ENCODE measurements around the gene WDR81. TPM values are rescaled to one million over a fixed set of nuclear protein-coding genes. Genes with fewer than 3 reads are reported as not detected.

WDR81 gene
- total RNA-seq: 10 to 100 TPM; 13.4 to 17.9 TPM
- 8.0 TPM for polyA plus RNA-seq (2013, experiment 1 of 2)
- polyA plus RNA-seq (2013, experiment 2 of 2): 6.0 TPM
- long read RNA-seq, experiment 1, partial matches to known transcripts: 1 of 6 reads
- long read RNA-seq, experiment 1, other reads (novel, unspliced or antisense): 5 of 6 reads
- long read RNA-seq, experiment 2, full-length matches to known transcripts: 12 of 22 reads
- long read RNA-seq, experiment 2, partial matches to known transcripts: 7 of 22 reads
- long read RNA-seq, experiment 2, other reads (novel, unspliced or antisense): 3 of 22 reads
- long read RNA-seq, experiment 3, full-length matches to known transcripts: 3 of 18 reads
- long read RNA-seq, experiment 3, partial matches to known transcripts: 7 of 18 reads
- long read RNA-seq, experiment 3, other reads (novel, unspliced or antisense): 8 of 18 reads
- long read RNA-seq, experiment 4: 0 reads

DNA sequence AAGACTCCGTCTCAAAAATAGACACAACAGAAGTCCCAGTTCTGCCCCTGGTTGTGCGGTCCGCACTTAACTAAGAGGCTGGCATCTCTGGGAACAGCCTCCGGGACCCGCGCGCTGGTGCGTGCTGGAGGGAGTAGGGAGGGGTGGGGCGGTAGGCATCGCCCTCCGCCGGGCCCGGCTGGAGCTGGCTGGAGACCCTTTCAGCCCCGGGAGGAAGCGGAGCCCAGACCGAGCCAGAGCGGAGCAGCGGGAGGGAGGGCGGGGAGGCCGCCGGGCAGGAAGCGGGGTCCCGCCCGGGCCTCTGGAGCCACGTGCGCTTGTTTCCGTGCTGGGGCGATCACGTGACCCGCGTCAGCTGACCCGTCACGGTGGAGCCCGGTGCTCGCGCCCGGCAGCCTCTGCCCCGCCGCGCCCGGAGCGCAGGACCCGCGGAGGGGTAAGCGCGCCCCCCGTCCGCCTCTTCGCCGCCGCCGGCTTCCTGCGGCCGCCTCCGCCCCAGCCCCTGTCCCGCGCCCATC is at the start of gene WDR81:
Gene WDR81, plus strand, starts transcription at position 354 of the 518 bp plus-strand sequence. CDS start 256 bp downstream, outside the sequence.
- H3K27ac Mint-ChIP-seq: no peak within 1 kb of the TSS
- TF ChIP-seq, protein P1, sequence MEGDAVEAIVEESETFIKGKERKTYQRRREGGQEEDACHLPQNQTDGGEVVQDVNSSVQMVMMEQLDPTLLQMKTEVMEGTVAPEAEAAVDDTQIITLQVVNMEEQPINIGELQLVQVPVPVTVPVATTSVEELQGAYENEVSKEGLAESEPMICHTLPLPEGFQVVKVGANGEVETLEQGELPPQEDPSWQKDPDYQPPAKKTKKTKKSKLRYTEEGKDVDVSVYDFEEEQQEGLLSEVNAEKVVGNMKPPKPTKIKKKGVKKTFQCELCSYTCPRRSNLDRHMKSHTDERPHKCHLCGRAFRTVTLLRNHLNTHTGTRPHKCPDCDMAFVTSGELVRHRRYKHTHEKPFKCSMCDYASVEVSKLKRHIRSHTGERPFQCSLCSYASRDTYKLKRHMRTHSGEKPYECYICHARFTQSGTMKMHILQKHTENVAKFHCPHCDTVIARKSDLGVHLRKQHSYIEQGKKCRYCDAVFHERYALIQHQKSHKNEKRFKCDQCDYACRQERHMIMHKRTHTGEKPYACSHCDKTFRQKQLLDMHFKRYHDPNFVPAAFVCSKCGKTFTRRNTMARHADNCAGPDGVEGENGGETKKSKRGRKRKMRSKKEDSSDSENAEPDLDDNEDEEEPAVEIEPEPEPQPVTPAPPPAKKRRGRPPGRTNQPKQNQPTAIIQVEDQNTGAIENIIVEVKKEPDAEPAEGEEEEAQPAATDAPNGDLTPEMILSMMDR (conservative IDR thresholded peaks at IDR 0.05): no peak
- WGBS, 2 experiments (ENCODE audit: insufficient coverage in 1 of 2, insufficient read length in 1 of 2): 1 to 10% methylated on average over 6 to 57 of the region's 57 CpGs
- peaks cover 9% of the 10 kb centered on the region for H3K36me3 Mint-ChIP-seq (ENCODE audit: low read depth)
- no peaks in the 10 kb centered on the region for H3K4me1 Mint-ChIP-seq
- H3K4me3 Mint-ChIP-seq: peak within 1 kb of the TSS; percentile 52
- no peaks in the 10 kb centered on the region for H3K4me1 ChIP-seq (ENCODE audit: control insufficient read depth, insufficient read depth, low read length)
- H3K36me3 ChIP-seq (ENCODE audit: control insufficient read depth, insufficient read depth, low read length): no peaks in the 10 kb centered on the region
- H3K27ac ChIP-seq (ENCODE audit: low read depth, low read length): no peak within 1 kb of the TSS
- H3K27me3 Mint-ChIP-seq (ENCODE audit: insufficient read depth): no peaks in the 10 kb centered on the region
- no peaks in the 10 kb centered on the region for H3K9me3 Mint-ChIP-seq
- H3K9ac ChIP-seq (ENCODE audit: extremely low read depth, low read length, poor library complexity, severe bottlenecking): peak within 1 kb of the TSS; percentile 15
- no peaks in the 10 kb centered on the region for H3K27me3 ChIP-seq (ENCODE audit: control insufficient read depth, insufficient read depth, low read length, poor library complexity, severe bottlenecking)
- H3K9me3 ChIP-seq (ENCODE audit: control insufficient read depth, low read length): no peaks in the 10 kb centered on the region
- peak within 1 kb of the TSS; percentile 67 for H3K4me3 ChIP-seq (ENCODE audit: low read length)
- DNase-seq: peak; percentile 97

DNA sequence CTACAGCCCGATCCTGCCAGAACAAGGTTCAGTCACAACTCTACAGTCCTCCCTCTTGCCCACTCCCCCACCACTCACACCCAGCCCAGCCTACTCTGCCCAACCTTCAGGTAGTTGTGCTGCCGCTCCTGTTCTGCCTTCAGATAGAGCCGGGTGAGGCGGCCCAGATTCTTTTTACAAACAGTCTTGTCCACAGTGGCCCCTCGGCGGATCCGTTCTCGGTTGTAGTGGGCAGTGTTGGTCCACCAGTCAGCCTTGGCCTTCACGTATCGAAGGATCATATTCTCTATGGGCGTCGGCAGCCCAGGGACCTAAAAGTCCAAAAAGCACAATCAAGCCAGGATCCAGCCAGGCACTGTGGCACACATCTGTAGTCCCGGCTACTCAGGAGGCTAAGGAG is 48.1 kb upstream of the WDR81 start:
- no peaks in the 10 kb centered on the region for H3K9me3 ChIP-seq (ENCODE audit: control insufficient read depth, low read length)
- H3K9ac ChIP-seq (ENCODE audit: extremely low read depth, low read length, poor library complexity, severe bottlenecking): no peak overlapping the region
- DNase-seq: no peak
- Mint-ChIP-seq H3K4me3 (no peak overlapping the region), H3K4me1 (no peaks in the 10 kb centered on the region), H3K27ac (no peak overlapping the region), H3K36me3 (ENCODE audit: low read depth) (peaks cover 93% of the 10 kb centered on the region), H3K27me3 (ENCODE audit: insufficient read depth) (no peaks in the 10 kb centered on the region), H3K9me3 (no peaks in the 10 kb centered on the region)
- TF ChIP-seq, protein P1 (conservative IDR thresholded peaks at IDR 0.05): no peak
- 97 to 99% methylated on average over 13 of the region's 13 CpGs for WGBS, 2 experiments (ENCODE audit: insufficient coverage in 1 of 2, insufficient read length in 1 of 2)
- H3K27ac ChIP-seq (ENCODE audit: low read depth, low read length): no peak overlapping the region
- no peaks in the 10 kb centered on the region for H3K4me1 ChIP-seq (ENCODE audit: control insufficient read depth, insufficient read depth, low read length)
- no peak overlapping the region for H3K4me3 ChIP-seq (ENCODE audit: low read length)
- H3K36me3 ChIP-seq (ENCODE audit: control insufficient read depth, insufficient read depth, low read length): peaks cover 93% of the 10 kb centered on the region
- no peaks in the 10 kb centered on the region for H3K27me3 ChIP-seq (ENCODE audit: control insufficient read depth, insufficient read depth, low read length, poor library complexity, severe bottlenecking)

DNA sequence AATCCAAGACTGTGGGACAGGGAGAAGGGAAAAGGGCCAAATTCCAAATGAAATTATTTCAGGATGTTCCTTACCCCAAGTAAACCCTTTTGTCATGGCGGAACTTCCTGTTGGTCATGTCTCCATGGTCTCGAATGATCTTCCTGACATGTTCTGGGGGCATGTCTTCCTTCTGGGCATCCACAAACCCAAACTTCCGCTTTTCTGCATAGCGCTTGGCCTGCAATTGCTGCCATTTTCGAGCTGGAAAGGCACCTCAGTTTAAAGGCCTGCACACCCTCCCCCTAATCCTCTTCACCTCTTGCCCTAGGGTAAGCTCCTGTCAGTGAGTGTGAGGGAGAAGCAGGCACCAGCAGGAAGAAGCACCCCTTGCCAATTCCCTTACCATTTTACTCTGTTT is 41.0 kb upstream of the WDR81 start:
- peak overlapping the region; percentile 96 for H3K27ac Mint-ChIP-seq
- peaks cover 10% of the 10 kb centered on the region for H3K4me1 Mint-ChIP-seq
- peaks cover under 1% of the 10 kb centered on the region for H3K9me3 Mint-ChIP-seq
- Histone ChIP-seq H3K4me3 (ENCODE audit: low read length) (peak overlapping the region; percentile 92), H3K27me3 (ENCODE audit: control insufficient read depth, insufficient read depth, low read length, poor library complexity, severe bottlenecking) (no peaks in the 10 kb centered on the region), H3K27ac (ENCODE audit: low read depth, low read length) (no peak overlapping the region), H3K9me3 (ENCODE audit: control insufficient read depth, low read length) (no peaks in the 10 kb centered on the region), H3K36me3 (ENCODE audit: control insufficient read depth, insufficient read depth, low read length) (peaks cover 51% of the 10 kb centered on the region), H3K4me1 (ENCODE audit: control insufficient read depth, insufficient read depth, low read length) (no peaks in the 10 kb centered on the region), H3K9ac (ENCODE audit: extremely low read depth, low read length, poor library complexity, severe bottlenecking) (peak overlapping the region; percentile 72)
- H3K36me3 Mint-ChIP-seq (ENCODE audit: low read depth): peaks cover 56% of the 10 kb centered on the region
- 91 to 95% methylated on average over 4 to 5 of the region's 5 CpGs for WGBS, 2 experiments (ENCODE audit: insufficient coverage in 1 of 2, insufficient read length in 1 of 2)
- H3K4me3 Mint-ChIP-seq: peak overlapping the region; percentile 97
- no peak for DNase-seq
- TF ChIP-seq, protein P1 (conservative IDR thresholded peaks at IDR 0.05): no peak
- no peaks in the 10 kb centered on the region for H3K27me3 Mint-ChIP-seq (ENCODE audit: insufficient read depth)
